WTC11 (cell line): ENCODE data around the gene KIAA1328. TPM values are rescaled to one million over a fixed set of nuclear protein-coding genes. Genes with fewer than 3 reads are reported as not detected.

Experiments used
- CBFB ChIP-seq: sonication (generic); formaldehyde crosslinking; IDR thresholded peaks from 2 replicates; pipeline ENCODE4 v1.8.1; 2022; ENCODE audit warnings: mild to moderate bottlenecking, low read depth, missing genetic modification reagents
- ESRRA ChIP-seq: sonication (generic); formaldehyde crosslinking; IDR thresholded peaks from 2 replicates; pipeline ENCODE4 v1.8.1; 2022; ENCODE audit warnings: mild to moderate bottlenecking, missing genetic modification reagents, borderline replicate concordance
- FOXK1 ChIP-seq: sonication (generic); formaldehyde crosslinking; IDR thresholded peaks from 2 replicates; pipeline ENCODE4 v1.8.0; 2022; ENCODE audit warnings: mild to moderate bottlenecking, moderate library complexity, missing genetic modification reagents
- IRF2 ChIP-seq: sonication (generic); formaldehyde crosslinking; IDR thresholded peaks from 2 replicates; pipeline ENCODE4 v1.8.0; 2022; ENCODE audit warnings: low read depth, missing genetic modification reagents, borderline replicate concordance
- JAZF1 ChIP-seq: fragments of 250-450 bp; sonication (Bioruptor Pico); IDR thresholded peaks from 2 replicates; pipeline ENCODE4 v1.9.0; 2021; ENCODE audit warnings: moderate library complexity, mild to moderate bottlenecking, inconsistent platforms
- NR2C2 ChIP-seq: sonication (generic); formaldehyde crosslinking; IDR thresholded peaks from 2 replicates; pipeline ENCODE4 v1.8.0; 2022; ENCODE audit warnings: mild to moderate bottlenecking, missing genetic modification reagents
- PRRX2 ChIP-seq: fragments of 250-450 bp; sonication (Bioruptor Pico); IDR thresholded peaks from 2 replicates; pipeline ENCODE4 v1.8.0; 2021; ENCODE audit warnings: mild to moderate bottlenecking
- SMAD3 ChIP-seq: sonication (generic); formaldehyde crosslinking; IDR thresholded peaks from 2 replicates; pipeline ENCODE4 v1.8.0; 2022; ENCODE audit warnings: missing genetic modification reagents, mild to moderate bottlenecking, borderline replicate concordance
- SOX15 ChIP-seq: fragments of 250-450 bp; sonication (Bioruptor Pico); IDR thresholded peaks from 2 replicates; pipeline ENCODE4 v1.9.0; 2021; ENCODE audit warnings: mild to moderate bottlenecking
- TP53 ChIP-seq: sonication (generic); formaldehyde crosslinking; IDR thresholded peaks from 2 replicates; pipeline ENCODE4 v1.8.1; 2023; ENCODE audit warnings: mild to moderate bottlenecking, missing genetic modification reagents
- ZBTB21 ChIP-seq: sonication (generic); formaldehyde crosslinking; IDR thresholded peaks from 2 replicates; pipeline ENCODE4 v1.8.1; 2023; ENCODE audit warnings: mild to moderate bottlenecking, missing genetic modification reagents, borderline replicate concordance
- ZNF219 ChIP-seq: sonication (generic); formaldehyde crosslinking; IDR thresholded peaks from 2 replicates; pipeline ENCODE4 v1.8.0; 2023; ENCODE audit warnings: missing genetic modification reagents, mild to moderate bottlenecking, borderline replicate concordance
- ZNF263 ChIP-seq: sonication (generic); formaldehyde crosslinking; IDR thresholded peaks from 2 replicates; pipeline ENCODE4 v1.8.1; 2022; ENCODE audit warnings: low read depth, mild to moderate bottlenecking, moderate library complexity, missing genetic modification reagents
- ZNF423 ChIP-seq: fragments of 250-450 bp; sonication (Bioruptor Pico); IDR thresholded peaks from 2 replicates; pipeline ENCODE4 v2.1.2; 2022; ENCODE audit warnings: mild to moderate bottlenecking, moderate library complexity
- ZNF671 ChIP-seq: fragments of 250-450 bp; sonication (Bioruptor Pico); IDR thresholded peaks from 2 replicates; pipeline ENCODE4 v1.8.0; 2021; ENCODE audit warnings: mild to moderate bottlenecking
- total RNA-seq: library from RNA; stranded (reverse); gene quantifications from 3 replicates; pipeline ENCODE4 v1.2.3, GENCODE V29; 2021
- TF ChIP-seq, protein P1 (sequence below): fragments of 250-450 bp; sonication (Bioruptor Pico); conservative IDR thresholded peaks from 2 replicates; pipeline ENCODE4 v1.9.0; 2021; ENCODE audit warnings: mild to moderate bottlenecking
- TF ChIP-seq, protein P2 (sequence below): sonication (generic); formaldehyde crosslinking; IDR thresholded peaks from 2 replicates; pipeline ENCODE4 v1.8.1; 2022; ENCODE audit warnings: missing genetic modification reagents, borderline replicate concordance
- TF ChIP-seq, protein P3 (sequence below): fragments of 250-450 bp; sonication (Bioruptor Pico); IDR thresholded peaks from 2 replicates; pipeline ENCODE4 v1.9.0; 2021; ENCODE audit warnings: mild to moderate bottlenecking
- TF ChIP-seq, protein P4 (sequence below): sonication (generic); formaldehyde crosslinking; IDR thresholded peaks from 2 replicates; pipeline ENCODE4 v1.8.0; 2022; ENCODE audit warnings: mild to moderate bottlenecking, missing genetic modification reagents
- TF ChIP-seq, protein P5 (sequence below): fragments of 250-450 bp; sonication (Bioruptor Pico); IDR thresholded peaks from 2 replicates; pipeline ENCODE4 v1.9.0; 2021; ENCODE audit warnings: mild to moderate bottlenecking, borderline replicate concordance
- TF ChIP-seq, protein P6 (sequence below): sonication (generic); formaldehyde crosslinking; IDR thresholded peaks from 2 replicates; pipeline ENCODE4 v1.8.1; 2022; ENCODE audit warnings: low read depth, mild to moderate bottlenecking, moderate library complexity, missing genetic modification reagents, borderline replicate concordance
- TF ChIP-seq, protein P7 (sequence below): sonication (generic); formaldehyde crosslinking; IDR thresholded peaks from 2 replicates; pipeline ENCODE4 v1.8.1; 2023; ENCODE audit warnings: mild to moderate bottlenecking, missing genetic modification reagents, moderate library complexity
- TF ChIP-seq, protein P8 (sequence below): sonication (generic); formaldehyde crosslinking; IDR thresholded peaks from 2 replicates; pipeline ENCODE4 v1.8.1; 2022; ENCODE audit warnings: low read depth, missing genetic modification reagents, borderline replicate concordance

The KIAA1328 gene
- total RNA-seq, 1 experiment from 2014 or later: 4.8 TPM

DNA sequence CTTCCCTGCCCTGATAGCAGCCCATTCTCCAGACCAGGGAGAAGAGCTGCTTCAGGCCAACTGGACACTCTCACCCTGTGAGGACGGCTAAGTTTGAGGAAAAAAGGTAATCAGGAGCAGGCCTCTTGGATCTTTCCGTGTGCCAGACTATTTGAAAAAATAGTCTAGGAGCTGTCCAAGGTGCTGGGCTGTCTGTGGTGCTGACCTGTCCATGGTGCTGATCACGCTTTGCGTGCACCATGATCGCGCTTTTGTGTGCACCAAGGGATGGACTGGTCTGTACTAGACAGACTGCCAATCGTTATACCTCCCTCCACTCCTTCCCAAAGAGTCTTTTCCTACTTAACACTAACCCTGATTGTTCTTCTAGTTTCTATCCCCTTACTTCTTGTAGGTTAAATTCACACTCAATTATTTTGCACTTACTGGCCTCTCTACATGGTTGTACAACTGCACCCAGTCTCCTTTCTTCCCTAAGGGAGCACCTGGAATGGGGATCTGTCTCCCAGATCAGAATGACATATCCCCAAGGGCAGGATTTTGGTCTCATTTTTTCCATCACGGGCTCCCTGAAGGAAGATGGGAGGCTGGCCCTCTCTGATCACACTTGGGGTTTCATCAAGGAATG lies 441.2 kb downstream of the KIAA1328 start (continued):
- TF ChIP-seq, protein P1, sequence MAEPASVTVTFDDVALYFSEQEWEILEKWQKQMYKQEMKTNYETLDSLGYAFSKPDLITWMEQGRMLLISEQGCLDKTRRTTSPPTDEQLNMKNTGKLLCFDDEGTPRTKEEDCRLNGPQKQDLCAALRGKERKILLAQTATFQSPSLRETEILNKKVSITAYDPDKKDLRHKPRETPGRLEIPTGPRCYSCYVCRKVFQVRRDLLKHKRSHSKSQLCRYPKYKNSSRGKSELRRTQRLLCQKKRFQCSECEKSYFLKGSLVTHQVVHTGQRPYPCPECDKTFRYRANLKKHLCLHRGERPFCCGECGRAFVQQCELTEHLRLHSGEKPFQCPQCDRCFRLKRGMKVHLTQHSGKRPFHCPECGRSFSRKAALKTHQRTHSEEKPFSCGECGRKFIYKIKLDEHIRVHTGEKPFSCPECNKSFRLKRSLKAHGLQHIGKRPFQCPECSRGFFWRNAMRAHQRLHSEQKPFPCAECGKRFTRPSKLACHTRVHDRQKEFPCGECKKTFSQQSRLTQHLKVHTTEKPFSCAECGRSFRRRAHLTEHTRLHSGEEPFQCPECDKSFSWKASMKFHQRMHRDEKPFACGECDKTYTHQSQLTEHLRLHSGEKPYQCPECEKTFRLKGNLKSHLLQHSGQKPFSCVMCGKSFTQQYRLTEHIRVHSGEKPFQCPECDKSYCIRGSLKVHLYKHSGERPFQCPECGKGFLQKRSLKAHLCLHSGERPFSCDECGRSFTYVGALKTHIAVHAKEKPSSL: 0 out of 2 replicates have a peak, but pooled peaks have one; percentile 20
- TF ChIP-seq, protein P2, sequence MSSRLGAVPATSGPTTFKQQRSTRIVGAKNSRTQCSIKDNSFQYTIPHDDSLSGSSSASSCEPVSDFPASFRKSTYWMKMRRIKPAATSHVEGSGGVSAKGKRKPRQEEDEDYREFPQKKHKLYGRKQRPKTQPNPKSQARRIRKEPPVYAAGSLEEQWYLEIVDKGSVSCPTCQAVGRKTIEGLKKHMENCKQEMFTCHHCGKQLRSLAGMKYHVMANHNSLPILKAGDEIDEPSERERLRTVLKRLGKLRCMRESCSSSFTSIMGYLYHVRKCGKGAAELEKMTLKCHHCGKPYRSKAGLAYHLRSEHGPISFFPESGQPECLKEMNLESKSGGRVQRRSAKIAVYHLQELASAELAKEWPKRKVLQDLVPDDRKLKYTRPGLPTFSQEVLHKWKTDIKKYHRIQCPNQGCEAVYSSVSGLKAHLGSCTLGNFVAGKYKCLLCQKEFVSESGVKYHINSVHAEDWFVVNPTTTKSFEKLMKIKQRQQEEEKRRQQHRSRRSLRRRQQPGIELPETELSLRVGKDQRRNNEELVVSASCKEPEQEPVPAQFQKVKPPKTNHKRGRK (CRISPR knock-in tag): peak; percentile 99
- peak; percentile 97 for TF ChIP-seq ZBTB21 (CRISPR knock-in tag)
- peak; percentile 100 for TF ChIP-seq SMAD3 (CRISPR knock-in tag)
- TF ChIP-seq ZNF423 (CRISPR knock-in tag): peak; percentile 62
- TF ChIP-seq PRRX2: peak; percentile 81; the same call in 1 of the 2 replicates
- TF ChIP-seq CBFB: peak; percentile 100
- peak; percentile 99 for TF ChIP-seq ESRRA (CRISPR knock-in tag)
- TF ChIP-seq TP53: peak; percentile 99
- peak; percentile 88 for TF ChIP-seq NR2C2 (CRISPR knock-in tag)
- no peak for TF ChIP-seq SOX15 (CRISPR knock-in tag)
- peak; percentile 99 for TF ChIP-seq IRF2 (CRISPR knock-in tag)
- TF ChIP-seq JAZF1 (CRISPR knock-in tag): no peak
- TF ChIP-seq, protein P3, sequence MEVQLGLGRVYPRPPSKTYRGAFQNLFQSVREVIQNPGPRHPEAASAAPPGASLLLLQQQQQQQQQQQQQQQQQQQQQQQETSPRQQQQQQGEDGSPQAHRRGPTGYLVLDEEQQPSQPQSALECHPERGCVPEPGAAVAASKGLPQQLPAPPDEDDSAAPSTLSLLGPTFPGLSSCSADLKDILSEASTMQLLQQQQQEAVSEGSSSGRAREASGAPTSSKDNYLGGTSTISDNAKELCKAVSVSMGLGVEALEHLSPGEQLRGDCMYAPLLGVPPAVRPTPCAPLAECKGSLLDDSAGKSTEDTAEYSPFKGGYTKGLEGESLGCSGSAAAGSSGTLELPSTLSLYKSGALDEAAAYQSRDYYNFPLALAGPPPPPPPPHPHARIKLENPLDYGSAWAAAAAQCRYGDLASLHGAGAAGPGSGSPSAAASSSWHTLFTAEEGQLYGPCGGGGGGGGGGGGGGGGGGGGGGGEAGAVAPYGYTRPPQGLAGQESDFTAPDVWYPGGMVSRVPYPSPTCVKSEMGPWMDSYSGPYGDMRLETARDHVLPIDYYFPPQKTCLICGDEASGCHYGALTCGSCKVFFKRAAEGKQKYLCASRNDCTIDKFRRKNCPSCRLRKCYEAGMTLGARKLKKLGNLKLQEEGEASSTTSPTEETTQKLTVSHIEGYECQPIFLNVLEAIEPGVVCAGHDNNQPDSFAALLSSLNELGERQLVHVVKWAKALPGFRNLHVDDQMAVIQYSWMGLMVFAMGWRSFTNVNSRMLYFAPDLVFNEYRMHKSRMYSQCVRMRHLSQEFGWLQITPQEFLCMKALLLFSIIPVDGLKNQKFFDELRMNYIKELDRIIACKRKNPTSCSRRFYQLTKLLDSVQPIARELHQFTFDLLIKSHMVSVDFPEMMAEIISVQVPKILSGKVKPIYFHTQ (CRISPR knock-in tag): no peak
- TF ChIP-seq ZNF263: peak; percentile 86; the same call in 1 of the 2 replicates
- TF ChIP-seq, protein P4, sequence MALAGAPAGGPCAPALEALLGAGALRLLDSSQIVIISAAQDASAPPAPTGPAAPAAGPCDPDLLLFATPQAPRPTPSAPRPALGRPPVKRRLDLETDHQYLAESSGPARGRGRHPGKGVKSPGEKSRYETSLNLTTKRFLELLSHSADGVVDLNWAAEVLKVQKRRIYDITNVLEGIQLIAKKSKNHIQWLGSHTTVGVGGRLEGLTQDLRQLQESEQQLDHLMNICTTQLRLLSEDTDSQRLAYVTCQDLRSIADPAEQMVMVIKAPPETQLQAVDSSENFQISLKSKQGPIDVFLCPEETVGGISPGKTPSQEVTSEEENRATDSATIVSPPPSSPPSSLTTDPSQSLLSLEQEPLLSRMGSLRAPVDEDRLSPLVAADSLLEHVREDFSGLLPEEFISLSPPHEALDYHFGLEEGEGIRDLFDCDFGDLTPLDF (CRISPR knock-in tag): peak; percentile 99
- TF ChIP-seq, protein P5, sequence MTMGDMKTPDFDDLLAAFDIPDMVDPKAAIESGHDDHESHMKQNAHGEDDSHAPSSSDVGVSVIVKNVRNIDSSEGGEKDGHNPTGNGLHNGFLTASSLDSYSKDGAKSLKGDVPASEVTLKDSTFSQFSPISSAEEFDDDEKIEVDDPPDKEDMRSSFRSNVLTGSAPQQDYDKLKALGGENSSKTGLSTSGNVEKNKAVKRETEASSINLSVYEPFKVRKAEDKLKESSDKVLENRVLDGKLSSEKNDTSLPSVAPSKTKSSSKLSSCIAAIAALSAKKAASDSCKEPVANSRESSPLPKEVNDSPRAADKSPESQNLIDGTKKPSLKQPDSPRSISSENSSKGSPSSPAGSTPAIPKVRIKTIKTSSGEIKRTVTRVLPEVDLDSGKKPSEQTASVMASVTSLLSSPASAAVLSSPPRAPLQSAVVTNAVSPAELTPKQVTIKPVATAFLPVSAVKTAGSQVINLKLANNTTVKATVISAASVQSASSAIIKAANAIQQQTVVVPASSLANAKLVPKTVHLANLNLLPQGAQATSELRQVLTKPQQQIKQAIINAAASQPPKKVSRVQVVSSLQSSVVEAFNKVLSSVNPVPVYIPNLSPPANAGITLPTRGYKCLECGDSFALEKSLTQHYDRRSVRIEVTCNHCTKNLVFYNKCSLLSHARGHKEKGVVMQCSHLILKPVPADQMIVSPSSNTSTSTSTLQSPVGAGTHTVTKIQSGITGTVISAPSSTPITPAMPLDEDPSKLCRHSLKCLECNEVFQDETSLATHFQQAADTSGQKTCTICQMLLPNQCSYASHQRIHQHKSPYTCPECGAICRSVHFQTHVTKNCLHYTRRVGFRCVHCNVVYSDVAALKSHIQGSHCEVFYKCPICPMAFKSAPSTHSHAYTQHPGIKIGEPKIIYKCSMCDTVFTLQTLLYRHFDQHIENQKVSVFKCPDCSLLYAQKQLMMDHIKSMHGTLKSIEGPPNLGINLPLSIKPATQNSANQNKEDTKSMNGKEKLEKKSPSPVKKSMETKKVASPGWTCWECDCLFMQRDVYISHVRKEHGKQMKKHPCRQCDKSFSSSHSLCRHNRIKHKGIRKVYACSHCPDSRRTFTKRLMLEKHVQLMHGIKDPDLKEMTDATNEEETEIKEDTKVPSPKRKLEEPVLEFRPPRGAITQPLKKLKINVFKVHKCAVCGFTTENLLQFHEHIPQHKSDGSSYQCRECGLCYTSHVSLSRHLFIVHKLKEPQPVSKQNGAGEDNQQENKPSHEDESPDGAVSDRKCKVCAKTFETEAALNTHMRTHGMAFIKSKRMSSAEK (CRISPR knock-in tag): no peak
- peak; percentile 99 for TF ChIP-seq FOXK1
- TF ChIP-seq, protein P6, sequence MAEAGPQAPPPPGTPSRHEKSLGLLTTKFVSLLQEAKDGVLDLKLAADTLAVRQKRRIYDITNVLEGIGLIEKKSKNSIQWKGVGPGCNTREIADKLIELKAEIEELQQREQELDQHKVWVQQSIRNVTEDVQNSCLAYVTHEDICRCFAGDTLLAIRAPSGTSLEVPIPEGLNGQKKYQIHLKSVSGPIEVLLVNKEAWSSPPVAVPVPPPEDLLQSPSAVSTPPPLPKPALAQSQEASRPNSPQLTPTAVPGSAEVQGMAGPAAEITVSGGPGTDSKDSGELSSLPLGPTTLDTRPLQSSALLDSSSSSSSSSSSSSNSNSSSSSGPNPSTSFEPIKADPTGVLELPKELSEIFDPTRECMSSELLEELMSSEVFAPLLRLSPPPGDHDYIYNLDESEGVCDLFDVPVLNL: peak; percentile 99
- TF ChIP-seq ZNF671 (CRISPR knock-in tag): peak; percentile 88; the same call in 1 of the 2 replicates
- TF ChIP-seq ZNF219 (CRISPR knock-in tag): peak; percentile 100
- TF ChIP-seq, protein P7, sequence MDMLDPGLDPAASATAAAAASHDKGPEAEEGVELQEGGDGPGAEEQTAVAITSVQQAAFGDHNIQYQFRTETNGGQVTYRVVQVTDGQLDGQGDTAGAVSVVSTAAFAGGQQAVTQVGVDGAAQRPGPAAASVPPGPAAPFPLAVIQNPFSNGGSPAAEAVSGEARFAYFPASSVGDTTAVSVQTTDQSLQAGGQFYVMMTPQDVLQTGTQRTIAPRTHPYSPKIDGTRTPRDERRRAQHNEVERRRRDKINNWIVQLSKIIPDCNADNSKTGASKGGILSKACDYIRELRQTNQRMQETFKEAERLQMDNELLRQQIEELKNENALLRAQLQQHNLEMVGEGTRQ (CRISPR knock-in tag): peak; percentile 71
- TF ChIP-seq, protein P8, sequence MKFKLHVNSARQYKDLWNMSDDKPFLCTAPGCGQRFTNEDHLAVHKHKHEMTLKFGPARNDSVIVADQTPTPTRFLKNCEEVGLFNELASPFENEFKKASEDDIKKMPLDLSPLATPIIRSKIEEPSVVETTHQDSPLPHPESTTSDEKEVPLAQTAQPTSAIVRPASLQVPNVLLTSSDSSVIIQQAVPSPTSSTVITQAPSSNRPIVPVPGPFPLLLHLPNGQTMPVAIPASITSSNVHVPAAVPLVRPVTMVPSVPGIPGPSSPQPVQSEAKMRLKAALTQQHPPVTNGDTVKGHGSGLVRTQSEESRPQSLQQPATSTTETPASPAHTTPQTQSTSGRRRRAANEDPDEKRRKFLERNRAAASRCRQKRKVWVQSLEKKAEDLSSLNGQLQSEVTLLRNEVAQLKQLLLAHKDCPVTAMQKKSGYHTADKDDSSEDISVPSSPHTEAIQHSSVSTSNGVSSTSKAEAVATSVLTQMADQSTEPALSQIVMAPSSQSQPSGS (CRISPR knock-in tag): peak; percentile 98
